ENCODE measurements around the gene GALNT15. TPM values are rescaled to one million over a fixed set of nuclear protein-coding genes. Genes with fewer than 3 reads are reported as not detected.

The GALNT15 gene
- total RNA-seq, 1 donor from 2014 or later = 392 TPM

GRCh38 chr3:16186565-16186964 lies 12.1 kb downstream of the GALNT15 start:
- no peak for DNase-seq (ENCODE audit: low read depth in 2 of 2)

DNA sequence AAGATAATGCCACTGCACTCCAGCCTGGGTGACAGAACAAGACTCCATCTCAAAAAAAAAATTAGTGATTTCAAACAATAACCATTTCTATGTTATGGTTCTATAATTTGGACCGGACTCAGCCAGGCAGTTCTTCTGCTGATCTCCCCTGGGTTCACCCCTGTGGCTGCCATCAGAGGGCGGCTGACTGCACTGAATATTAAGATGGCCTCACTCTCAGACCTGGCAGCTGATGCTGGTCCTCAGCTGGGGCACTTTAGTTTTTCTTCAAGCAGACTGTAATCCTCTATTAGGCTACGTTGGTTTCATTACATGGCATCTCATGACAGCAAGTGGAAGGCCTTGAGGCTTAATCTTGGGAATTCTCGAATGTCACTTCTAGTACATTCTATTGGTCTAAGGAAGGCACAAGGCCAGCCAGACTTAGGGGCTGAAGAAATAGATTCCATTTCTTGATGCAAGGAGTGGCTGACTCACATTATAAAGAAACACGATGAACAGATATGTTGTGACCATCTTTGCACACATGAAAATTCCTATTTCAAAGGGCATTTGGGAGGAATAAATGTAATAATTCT lies 12.8 kb downstream of the GALNT15 start:
- no peak for DNase-seq (ENCODE audit: low read depth in 2 of 2)

- no peak for DNase-seq (ENCODE audit: low read depth in 2 of 2)
Observed at GRCh38 chr3:16188071-16188470, 13.6 kb downstream of the GALNT15 start.

- DNase-seq (ENCODE audit: low read depth in 2 of 2) = no peak
Observed at GRCh38 chr3:16189201-16189600, 14.7 kb downstream of the GALNT15 start.

DNA sequence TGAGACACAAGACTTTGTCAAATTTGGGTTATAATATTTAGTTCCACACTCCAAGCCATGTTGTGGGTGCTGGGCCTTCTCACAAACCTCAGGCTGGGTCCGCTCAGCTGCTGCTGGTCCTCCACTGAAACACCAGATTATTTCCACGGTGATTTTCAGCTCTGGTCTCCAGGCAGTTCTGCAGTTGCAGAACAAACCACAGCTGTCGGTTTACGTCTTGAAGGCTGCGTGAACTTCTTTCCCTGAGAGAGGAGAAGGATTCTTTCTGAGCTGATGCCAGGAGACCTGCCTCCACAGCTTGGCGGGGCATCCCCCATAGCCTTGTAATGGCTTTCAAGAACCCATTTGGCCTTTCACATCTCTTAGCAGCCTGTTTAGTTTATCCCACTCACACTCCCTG lies 16.2 kb downstream of the GALNT15 start:
- no peak for DNase-seq (ENCODE audit: low read depth in 2 of 2)

GRCh38 chr3:16191591-16191990 lies 17.1 kb downstream of the GALNT15 start:
- no peak for DNase-seq (ENCODE audit: low read depth in 2 of 2)

GRCh38 chr3:16192176-16192811 lies 17.8 kb downstream of the GALNT15 start:
- peak in 1 of 2 donors; percentile 4 for DNase-seq (ENCODE audit: low read depth in 2 of 2)

GRCh38 chr3:16198427-16198826 lies 23.9 kb downstream of the GALNT15 start:
- no peak for DNase-seq (ENCODE audit: low read depth in 2 of 2)

- no peak for DNase-seq (ENCODE audit: low read depth in 2 of 2)
Observed at GRCh38 chr3:16199769-16200168, 25.3 kb downstream of the GALNT15 start.

DNA sequence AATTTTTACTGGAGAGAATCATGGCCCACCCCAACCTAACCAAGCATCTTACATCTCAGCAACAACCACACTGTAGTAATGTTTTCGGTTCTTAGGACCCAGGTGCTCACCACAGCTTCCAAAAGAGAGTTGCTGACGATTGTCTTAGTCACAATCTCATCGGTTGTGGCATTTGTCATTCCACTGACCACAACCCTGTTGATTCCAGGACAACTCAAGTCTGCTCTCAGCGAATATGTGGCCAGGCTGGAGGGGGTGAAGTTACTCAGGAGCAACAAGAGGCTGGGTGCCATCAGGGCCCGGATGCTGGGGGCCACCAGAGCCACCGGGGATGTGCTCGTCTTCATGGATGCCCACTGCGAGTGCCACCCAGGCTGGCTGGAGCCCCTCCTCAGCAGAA lies 25.9 kb downstream of the GALNT15 start:
- DNase-seq (ENCODE audit: low read depth in 2 of 2) = no peak

GRCh38 chr3:16203031-16203430 lies 28.6 kb downstream of the GALNT15 start:
- no peak for DNase-seq (ENCODE audit: low read depth in 2 of 2)

- no peak for DNase-seq (ENCODE audit: low read depth in 2 of 2)
Observed at GRCh38 chr3:16203671-16204629, 29.5 kb downstream of the GALNT15 start.

DNA sequence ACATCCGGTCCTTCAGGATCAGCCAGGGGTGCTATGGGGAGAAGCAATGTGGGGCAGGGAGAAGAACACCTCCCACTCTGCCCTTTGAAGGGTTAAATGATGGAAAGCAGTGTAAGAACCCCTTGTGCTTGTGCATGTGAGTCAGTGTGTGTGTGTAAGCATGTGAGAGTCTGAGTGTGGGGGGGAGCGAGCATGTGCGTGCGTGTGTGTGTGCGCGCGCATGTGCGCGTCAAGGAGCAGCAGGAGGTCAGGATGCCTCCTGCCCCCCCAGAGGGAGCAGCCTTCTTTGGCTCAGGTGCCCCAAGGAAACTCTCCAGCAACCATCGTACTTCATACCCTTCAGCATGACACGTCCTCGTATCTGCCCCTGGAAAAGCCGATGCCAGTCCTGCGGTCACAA lies 30.3 kb downstream of the GALNT15 start:
- DNase-seq (ENCODE audit: low read depth in 2 of 2) = no peak

- no peak for DNase-seq (ENCODE audit: low read depth in 2 of 2)
Observed at GRCh38 chr3:16205156-16205870, 30.8 kb downstream of the GALNT15 start.

GRCh38 chr3:16207031-16207430 lies 32.6 kb downstream of the GALNT15 start:
- DNase-seq (ENCODE audit: low read depth in 2 of 2) = peak in 1 of 2 donors; percentile 39

GRCh38 chr3:16211176-16211904 lies 36.9 kb downstream of the GALNT15 start:
- DNase-seq (ENCODE audit: low read depth in 2 of 2) = no peak

- no peak for DNase-seq (ENCODE audit: low read depth in 2 of 2)
Observed at GRCh38 chr3:16214366-16214765, 39.9 kb downstream of the GALNT15 start.

GRCh38 chr3:16216373-16216935 lies 42.0 kb downstream of the GALNT15 start:
- DNase-seq (ENCODE audit: low read depth in 2 of 2) = no peak

- DNase-seq (ENCODE audit: low read depth in 2 of 2) = no peak
Observed at GRCh38 chr3:16219777-16220176, 45.3 kb downstream of the GALNT15 start.

DNA sequence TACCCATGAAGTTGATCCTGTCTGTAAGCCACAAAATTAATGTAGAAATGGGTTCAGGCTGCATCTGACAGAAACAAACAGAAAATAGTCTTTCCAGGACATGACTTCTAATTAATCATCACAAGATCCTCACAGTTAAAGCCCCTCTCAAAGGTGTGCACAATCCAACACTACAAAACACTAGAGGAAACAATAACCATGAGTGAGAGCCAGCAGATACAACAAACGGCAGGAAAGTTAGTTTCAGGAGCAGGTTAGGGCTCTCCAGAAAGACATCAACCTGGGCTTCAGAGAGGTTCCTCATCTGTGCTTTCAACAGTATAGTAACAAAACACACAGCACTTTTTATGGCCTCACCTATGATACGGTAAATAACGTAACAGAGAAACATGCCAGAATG lies 47.5 kb downstream of the GALNT15 start:
- DNase-seq (ENCODE audit: low read depth in 2 of 2) = no peak

DNA sequence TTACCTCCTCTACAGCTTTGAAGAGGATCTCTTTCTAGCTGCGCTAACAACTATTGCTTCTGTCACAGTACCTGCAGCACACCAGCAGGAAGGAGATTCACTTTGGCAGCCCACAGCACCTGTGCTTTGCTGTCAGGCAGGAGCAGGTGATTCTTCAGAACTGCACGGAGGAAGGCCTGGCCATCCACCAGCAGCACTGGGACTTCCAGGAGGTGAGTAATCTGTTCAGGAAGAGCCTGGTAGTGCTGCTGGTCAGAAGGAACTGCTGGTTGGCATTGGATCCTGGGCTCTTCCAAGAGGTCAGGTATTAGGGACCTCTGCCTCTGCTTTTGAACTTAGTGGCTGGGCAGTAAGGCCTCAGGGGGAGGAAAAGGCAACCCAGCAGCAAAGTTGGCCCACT lies 48.1 kb downstream of the GALNT15 start:
- no peak for DNase-seq (ENCODE audit: low read depth in 2 of 2)
